GM23248 (cell line): ENCODE data around the gene DHX38.

Experiments
- EZH2 ChIP-seq: fragments of 200-600 bp; sonication (generic); IDR thresholded peaks from 2 replicates; pipeline ENCODE4 v1.6.1; 2018; ENCODE audit warnings: antibody characterized with exemption, mild to moderate bottlenecking; ENCODE audit not compliant: insufficient read depth, poor library complexity, severe bottlenecking
- EZH2phosphoT487 ChIP-seq: fragments of 200-600 bp; sonication (generic); IDR thresholded peaks from 2 replicates; pipeline ENCODE4 v1.6.1; 2018; ENCODE audit warnings: antibody characterized with exemption, moderate library complexity, mild to moderate bottlenecking, low read depth; ENCODE audit not compliant: insufficient read depth

DNA sequence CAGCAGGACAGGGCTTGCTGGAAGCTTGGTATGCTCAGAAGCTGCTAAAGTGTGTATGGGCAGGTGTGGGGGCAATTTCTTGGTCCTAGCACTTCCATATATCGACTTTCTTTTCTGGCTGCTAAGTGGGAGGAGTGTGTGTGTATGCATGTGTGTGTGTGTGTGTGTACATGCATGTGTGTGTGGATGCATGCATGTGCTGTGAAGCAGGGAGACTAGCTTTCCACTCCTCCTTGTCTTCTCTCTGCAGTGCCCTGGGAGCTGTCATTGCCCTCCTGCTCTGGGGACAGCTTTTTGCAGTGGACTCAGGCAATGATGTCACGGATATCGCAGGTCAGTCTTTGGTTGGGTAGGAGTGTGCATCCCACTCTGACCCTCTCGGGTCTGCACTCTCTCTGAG is 37.7 kb upstream of the DHX38 start:
- TF ChIP-seq EZH2 (no peak), EZH2phosphoT487 (no peak)
